DND-41 (cell line): ENCODE measurements around the gene BTBD16.

Experiments
- ATAC-seq: fragments of 200-7000 bp; cut with Tn5 transposase; 3 replicates; pipeline ENCODE4 v1.9.1; 2021; ENCODE audit warnings: low read depth; ENCODE audit not compliant: insufficient read depth
- DNase-seq: peaks from one replicate; pipeline ENCODE4 v3.0.0-alpha.2; 2020
- H2AFZ ChIP-seq: 2 replicates; pipeline ENCODE4 v1.6.0; 2012; ENCODE audit warnings: low read depth, low read length
- H3K27ac ChIP-seq: 2 replicates; pipeline ENCODE4 v1.5.1; 2012; ENCODE audit warnings: low read length, inconsistent platforms
- H3K27me3 ChIP-seq: fragments of 200-600 bp; sonication (generic); 2 replicates; pipeline ENCODE4 v1.6.0; 2012; ENCODE audit warnings: low read length, mild to moderate bottlenecking, inconsistent platforms; ENCODE audit not compliant: insufficient read depth, poor library complexity
- H3K36me3 ChIP-seq: 2 replicates; pipeline ENCODE4 v1.5.1; 2012; ENCODE audit warnings: low read length, inconsistent platforms; ENCODE audit not compliant: insufficient read depth
- H3K4me1 ChIP-seq: 2 replicates; pipeline ENCODE4 v1.5.1; 2012; ENCODE audit warnings: mild to moderate bottlenecking, low read length; ENCODE audit not compliant: insufficient read depth
- H3K4me2 ChIP-seq: 2 replicates; pipeline ENCODE4 v1.6.0; 2012; ENCODE audit warnings: mild to moderate bottlenecking, moderate library complexity, low read length, inconsistent platforms; ENCODE audit not compliant: insufficient read depth
- H3K4me3 ChIP-seq, 2 experiments: fragments of 200-600 bp in 1 of 2; shearing (Covaris generic) in 1 of 2; 2 replicates each; pipeline ENCODE4 v1.5.1; 2012 to 2016; ENCODE audit warnings: inconsistent platforms in 2 of 2, low read length in 2 of 2, mild to moderate bottlenecking in 2 of 2, low read depth in 1 of 2, moderate library complexity in 1 of 2
- H3K79me2 ChIP-seq: 2 replicates; pipeline ENCODE4 v1.6.0; 2012; ENCODE audit warnings: low read length, inconsistent platforms; ENCODE audit not compliant: insufficient read depth
- H3K9ac ChIP-seq: 2 replicates; pipeline ENCODE4 v1.6.0; 2012; ENCODE audit warnings: low read depth, mild to moderate bottlenecking, inconsistent platforms, low read length, moderate library complexity
- H3K9me3 ChIP-seq: 2 replicates; pipeline ENCODE4 v1.5.1; 2012; ENCODE audit warnings: low read length, moderate library complexity, mild to moderate bottlenecking, inconsistent platforms; ENCODE audit not compliant: insufficient read depth, severe bottlenecking
- H4K20me1 ChIP-seq: 2 replicates; pipeline ENCODE4 v1.6.0; 2012; ENCODE audit warnings: low read length; ENCODE audit not compliant: insufficient read depth
- EZH2 ChIP-seq: IDR thresholded peaks from 3 replicates; pipeline ENCODE4 v1.6.1; 2012; ENCODE audit warnings: borderline replicate concordance, low read depth, mild to moderate bottlenecking, moderate library complexity, low read length, inconsistent platforms; ENCODE audit not compliant: severe bottlenecking
- TF ChIP-seq, protein P1 (sequence below): IDR thresholded peaks from 2 replicates; pipeline ENCODE4 v1.5.1; 2012; ENCODE audit warnings: borderline replicate concordance, low read length, moderate library complexity, mild to moderate bottlenecking; ENCODE audit not compliant: poor library complexity, severe bottlenecking; ENCODE audit errors: extremely low read depth

The BTBD16 gene

DNA sequence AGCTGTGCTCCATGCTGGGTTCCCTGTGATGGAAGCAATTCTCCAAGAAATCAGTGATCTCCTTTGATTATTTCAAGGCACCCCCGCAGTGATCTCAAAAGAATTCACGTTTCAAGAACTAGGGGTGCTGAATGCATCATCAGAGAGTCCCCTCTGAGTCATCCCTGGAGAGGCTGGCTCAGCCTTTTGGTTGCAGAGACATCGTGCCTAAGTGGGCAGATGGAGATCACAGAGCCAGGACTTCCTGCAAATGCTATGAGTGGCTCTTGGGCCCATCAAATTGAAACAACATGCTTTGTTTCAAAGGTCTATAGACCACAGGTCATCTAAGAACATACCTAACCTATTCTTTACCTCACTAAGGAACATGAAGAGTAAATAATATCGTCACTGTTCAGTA lies 61.9 kb downstream of the BTBD16 start:
- Histone ChIP-seq H3K4me3 (no peak overlapping the region), H3K9ac (no peak overlapping the region), H3K36me3 (no peaks in the 10 kb centered on the region), H3K9me3 (no peaks in the 10 kb centered on the region), H3K4me2 (no peak overlapping the region), H2AFZ (no peak overlapping the region), H3K4me1 (no peaks in the 10 kb centered on the region), H4K20me1 (no peaks in the 10 kb centered on the region), H3K27ac (no peak overlapping the region), H3K27me3 (peaks cover 4% of the 10 kb centered on the region), H3K79me2 (no peaks in the 10 kb centered on the region)
- ATAC-seq (no peak), DNase-seq (no peak)
- TF ChIP-seq, protein P1, sequence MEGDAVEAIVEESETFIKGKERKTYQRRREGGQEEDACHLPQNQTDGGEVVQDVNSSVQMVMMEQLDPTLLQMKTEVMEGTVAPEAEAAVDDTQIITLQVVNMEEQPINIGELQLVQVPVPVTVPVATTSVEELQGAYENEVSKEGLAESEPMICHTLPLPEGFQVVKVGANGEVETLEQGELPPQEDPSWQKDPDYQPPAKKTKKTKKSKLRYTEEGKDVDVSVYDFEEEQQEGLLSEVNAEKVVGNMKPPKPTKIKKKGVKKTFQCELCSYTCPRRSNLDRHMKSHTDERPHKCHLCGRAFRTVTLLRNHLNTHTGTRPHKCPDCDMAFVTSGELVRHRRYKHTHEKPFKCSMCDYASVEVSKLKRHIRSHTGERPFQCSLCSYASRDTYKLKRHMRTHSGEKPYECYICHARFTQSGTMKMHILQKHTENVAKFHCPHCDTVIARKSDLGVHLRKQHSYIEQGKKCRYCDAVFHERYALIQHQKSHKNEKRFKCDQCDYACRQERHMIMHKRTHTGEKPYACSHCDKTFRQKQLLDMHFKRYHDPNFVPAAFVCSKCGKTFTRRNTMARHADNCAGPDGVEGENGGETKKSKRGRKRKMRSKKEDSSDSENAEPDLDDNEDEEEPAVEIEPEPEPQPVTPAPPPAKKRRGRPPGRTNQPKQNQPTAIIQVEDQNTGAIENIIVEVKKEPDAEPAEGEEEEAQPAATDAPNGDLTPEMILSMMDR, result no peak
- TF ChIP-seq EZH2, result no peak

DNA sequence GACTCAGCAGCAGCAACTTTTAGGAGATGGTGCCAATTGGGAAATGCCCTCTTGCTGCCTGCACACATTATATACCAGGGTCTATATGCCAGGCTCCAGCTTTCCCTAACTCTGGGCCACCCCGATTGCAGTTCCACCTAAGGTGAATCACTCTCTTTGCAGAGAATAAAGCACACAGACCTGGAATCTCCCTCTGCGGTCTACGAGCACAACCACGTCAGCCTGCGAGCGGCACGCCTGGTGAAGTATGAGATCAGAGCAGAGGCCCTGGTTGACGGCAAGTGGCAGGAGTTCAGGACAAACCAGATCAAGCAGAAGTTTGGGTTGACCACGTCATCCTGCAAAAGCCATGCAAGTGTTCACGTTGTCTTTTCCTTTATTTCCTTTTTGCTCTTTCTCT lies 65.2 kb downstream of the BTBD16 start:
- TF ChIP-seq, protein P1, result no peak
- TF ChIP-seq EZH2, result no peak

DNA sequence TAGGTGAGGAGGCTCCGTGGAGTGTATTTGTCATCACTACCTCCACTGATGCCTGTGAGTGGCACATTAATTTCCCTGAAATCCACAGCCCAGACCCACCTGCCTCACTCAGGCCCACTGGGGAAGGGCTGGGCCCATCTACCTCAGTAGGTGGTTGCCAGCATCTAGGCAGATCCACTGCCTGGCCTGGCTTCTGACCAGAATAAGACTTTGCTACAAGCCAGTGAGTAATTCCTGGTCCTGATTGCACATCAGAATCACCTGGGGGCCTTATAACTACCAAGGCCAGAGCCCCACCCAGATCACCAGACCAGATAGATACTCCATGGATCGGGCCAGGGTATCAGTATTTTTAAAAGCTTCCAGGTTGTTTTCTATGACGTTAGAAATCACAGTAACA lies 65.9 kb downstream of the BTBD16 start:
- no peaks in the 10 kb centered on the region for H3K79me2 ChIP-seq
- H3K27ac ChIP-seq, result no peak overlapping the region
- H3K36me3 ChIP-seq, result no peaks in the 10 kb centered on the region
- H3K27me3 ChIP-seq, result peaks cover 4% of the 10 kb centered on the region
- H4K20me1 ChIP-seq, result no peaks in the 10 kb centered on the region
- H3K4me2 ChIP-seq, result no peak overlapping the region
- H3K9me3 ChIP-seq, result no peaks in the 10 kb centered on the region
- TF ChIP-seq, protein P1, result no peak
- no peak for TF ChIP-seq EZH2
- no peak for DNase-seq
- H2AFZ ChIP-seq, result no peak overlapping the region
- ATAC-seq, result no peak
- H3K4me3 ChIP-seq, result no peak overlapping the region
- H3K9ac ChIP-seq, result no peak overlapping the region
- H3K4me1 ChIP-seq, result no peaks in the 10 kb centered on the region

More for the DNA sequence above, 65.2 kb downstream of the BTBD16 start:
- Histone ChIP-seq H3K4me3 (no peak overlapping the region), H3K9ac (no peak overlapping the region), H3K4me2 (no peak overlapping the region), H4K20me1 (no peaks in the 10 kb centered on the region), H2AFZ (no peak overlapping the region), H3K27me3 (peaks cover 4% of the 10 kb centered on the region), H3K27ac (no peak overlapping the region), H3K36me3 (no peaks in the 10 kb centered on the region), H3K79me2 (no peaks in the 10 kb centered on the region), H3K4me1 (no peaks in the 10 kb centered on the region), H3K9me3 (no peaks in the 10 kb centered on the region)
- no peak for DNase-seq
- ATAC-seq, result no peak
